H1 (cell line): ENCODE results near the gene APBB3. TPM values are rescaled to one million over a fixed set of nuclear protein-coding genes. Genes with fewer than 3 reads are reported as not detected.

Source experiments
- CTCF ChIA-PET: fragments of 300-600 bp; sonication (Branson Sonifier 250); formaldehyde crosslinking; loops from one replicate; lab custom pipeline; 2021; ENCODE audit not compliant: partially characterized antibody; lab: Charles Lee
- POLR2A ChIA-PET: fragments of 300-600 bp; sonication (Branson Sonifier 250); formaldehyde crosslinking; loops from one replicate; lab custom pipeline; 2021; ENCODE audit warnings: inconsistent platforms; ENCODE audit not compliant: partially characterized antibody; lab: Charles Lee
- DNase-seq, 2 experiments: peaks; one replicate each; pipeline versions ENCODE4 v3.0.0 to v3.0.0-alpha.2; 2010 to 2022; ENCODE audit warnings: low spot score in 2 of 2, low read depth in 1 of 2, mixed read lengths in 1 of 2
- FAIRE-seq: peaks from 2 replicates; lab custom pipeline; 2011; peaks lifted over from hg19 to GRCh38; lab: Jason Lieb, UNC
- H2AFZ ChIP-seq: 2 replicates; pipeline ENCODE4 v1.8.1; 2012; ENCODE audit warnings: low read length, inconsistent platforms
- H2AK5ac ChIP-seq: 2 replicates; pipeline ENCODE4 v1.6.1; 2013; ENCODE audit warnings: low read depth, low read length
- H2BK120ac ChIP-seq: replicated peaks from 2 replicates; pipeline ENCODE3; 2013; ENCODE audit warnings: low read depth, low read length, inconsistent platforms
- H2BK12ac ChIP-seq: 2 replicates; pipeline ENCODE4 v1.6.1; 2013; ENCODE audit warnings: low read depth, low read length
- H2BK15ac ChIP-seq: 2 replicates; pipeline ENCODE4 v1.6.1; 2013; ENCODE audit warnings: low read length
- H2BK20ac ChIP-seq: 2 replicates; pipeline ENCODE4 v1.6.1; 2013; ENCODE audit warnings: low read length
- H2BK5ac ChIP-seq: 2 replicates; pipeline ENCODE4 v1.6.1; 2013; ENCODE audit warnings: low read depth, low read length
- H3K14ac ChIP-seq: 2 replicates; pipeline ENCODE4 v1.6.1; 2013; ENCODE audit warnings: inconsistent platforms; ENCODE audit not compliant: insufficient read length
- H3K18ac ChIP-seq: 2 replicates; pipeline ENCODE4 v1.6.1; 2013; ENCODE audit warnings: low read length; ENCODE audit errors: extremely low read depth
- H3K23ac ChIP-seq: 2 replicates; pipeline ENCODE4 v1.6.1; 2013; ENCODE audit warnings: inconsistent platforms; ENCODE audit not compliant: insufficient read length
- H3K23me2 ChIP-seq: 2 replicates; pipeline ENCODE4 v1.6.1; 2013; ENCODE audit warnings: low read depth, low read length
- H3K27ac ChIP-seq: 2 replicates; pipeline ENCODE4 v1.6.1; 2011; ENCODE audit warnings: low read depth, low read length, inconsistent platforms
- H3K27me3 ChIP-seq, 4 experiments: replicated peaks in 1 of 4; 1 replicate in 1 of 4; 2 replicates in 3 of 4; pipeline versions ENCODE4 v1.6.1 to v1.8.1; 2011 to 2013; ENCODE audit warnings: low read length in 3 of 4, mild to moderate bottlenecking in 3 of 4, inconsistent platforms in 2 of 4, mixed read lengths in 2 of 4, moderate library complexity in 1 of 4; ENCODE audit not compliant: control insufficient read depth in 3 of 4, insufficient read depth in 3 of 4; ENCODE audit errors: extremely low read depth in 1 of 4
- H3K36me3 ChIP-seq, 4 experiments: 2 replicates each; pipeline versions ENCODE4 v1.6.1 to v1.8.1; 2011 to 2013; ENCODE audit warnings: mild to moderate bottlenecking in 4 of 4, low read length in 3 of 4, moderate library complexity in 2 of 4, control low read depth in 1 of 4, inconsistent platforms in 1 of 4; ENCODE audit not compliant: insufficient read depth in 4 of 4, control insufficient read depth in 2 of 4
- H3K4ac ChIP-seq: replicated peaks from 2 replicates; pipeline ENCODE3; 2013; ENCODE audit warnings: low read length, low read depth, mixed read lengths, inconsistent platforms; ENCODE audit not compliant: insufficient read length
- H3K4me1 ChIP-seq, 4 experiments: replicated peaks in 1 of 4; 1 replicate in 1 of 4; 2 replicates in 3 of 4; pipeline versions ENCODE4 v1.6.1 to v1.8.1; 2011 to 2013; ENCODE audit warnings: low read length in 3 of 4, inconsistent platforms in 2 of 4, mixed read lengths in 1 of 4; ENCODE audit not compliant: insufficient read depth in 4 of 4, control insufficient read depth in 3 of 4
- H3K4me2 ChIP-seq, 2 experiments: 2 replicates each; pipeline versions ENCODE4 v1.6.1 to v1.8.1; 2011 to 2013; ENCODE audit warnings: low read depth in 2 of 2, low read length in 2 of 2, control low read depth in 1 of 2, inconsistent platforms in 1 of 2, mild to moderate bottlenecking in 1 of 2; ENCODE audit not compliant: insufficient read depth in 1 of 2
- H3K4me3 ChIP-seq, 4 experiments: fragments of 200-600, 300-600 bp in 1 of 4; sonication (generic), shearing (Covaris generic), sonication (Bioruptor Twin) in 1 of 4; 2 replicates each; pipeline versions ENCODE4 v1.5.1 to v1.8.1; 2011 to 2016; ENCODE audit warnings: low read length in 4 of 4, low read depth in 3 of 4, control low read depth in 2 of 4, inconsistent platforms in 2 of 4, mild to moderate bottlenecking in 2 of 4, mixed read lengths in 1 of 4, moderate library complexity in 1 of 4; ENCODE audit not compliant: insufficient read depth in 2 of 4; ENCODE audit errors: extremely low read depth in 1 of 4
- H3K56ac ChIP-seq: replicated peaks from 2 replicates; pipeline ENCODE3; 2013; ENCODE audit warnings: low read depth, mild to moderate bottlenecking, mixed read lengths, low read length, inconsistent platforms; ENCODE audit not compliant: insufficient read length
- H3K79me1 ChIP-seq: 2 replicates; pipeline ENCODE4 v1.6.1; 2013; ENCODE audit warnings: low read depth, low read length, control low read depth
- H3K79me2 ChIP-seq, 2 experiments: 2 replicates each; pipeline versions ENCODE4 v1.6.1 to v1.8.1; 2012 to 2013; ENCODE audit warnings: low read length in 2 of 2, mild to moderate bottlenecking in 2 of 2, inconsistent platforms in 1 of 2; ENCODE audit not compliant: insufficient read depth in 2 of 2, control insufficient read depth in 1 of 2
- H3K9ac ChIP-seq, 4 experiments: replicated peaks in 1 of 4; 1 replicate in 1 of 4; 2 replicates in 3 of 4; pipeline versions ENCODE4 v1.6.1 to v1.8.1; 2011 to 2013; ENCODE audit warnings: low read depth in 3 of 4, low read length in 3 of 4, control low read depth in 2 of 4, mild to moderate bottlenecking in 2 of 4, moderate library complexity in 2 of 4, inconsistent platforms in 1 of 4; ENCODE audit errors: extremely low read depth in 1 of 4
- H3K9me3 ChIP-seq, 2 experiments: 2 replicates each; pipeline versions ENCODE4 v1.6.1 to v1.8.1; 2012 to 2013; ENCODE audit warnings: mild to moderate bottlenecking in 2 of 2, moderate library complexity in 2 of 2, control low read depth in 1 of 2, inconsistent platforms in 1 of 2, low read depth in 1 of 2, low read length in 1 of 2, mixed read lengths in 1 of 2; ENCODE audit not compliant: insufficient read depth in 2 of 2
- H4K20me1 ChIP-seq, 2 experiments: replicated peaks in 1 of 2; 2 replicates each; pipeline versions ENCODE3 to v1.8.1; 2011 to 2013; ENCODE audit warnings: inconsistent platforms in 2 of 2, low read length in 2 of 2, mild to moderate bottlenecking in 1 of 2; ENCODE audit not compliant: insufficient read depth in 2 of 2, control insufficient read depth in 1 of 2
- H4K5ac ChIP-seq: 2 replicates; pipeline ENCODE4 v1.6.1; 2013; ENCODE audit warnings: low read length, low read depth, mixed read lengths, inconsistent platforms; ENCODE audit not compliant: insufficient read length
- H4K8ac ChIP-seq: 2 replicates; pipeline ENCODE4 v1.8.0; 2013; ENCODE audit warnings: mild to moderate bottlenecking, moderate library complexity, low read length, inconsistent platforms; ENCODE audit not compliant: insufficient read depth; ENCODE audit errors: extremely low read depth
- H4K91ac ChIP-seq: replicated peaks from 2 replicates; pipeline ENCODE3; 2013; ENCODE audit warnings: low read length, mixed read lengths, inconsistent platforms; ENCODE audit not compliant: insufficient read length
- BRCA1 ChIP-seq: IDR thresholded peaks from 2 replicates; pipeline ENCODE4 v1.6.1; 2012; ENCODE audit warnings: low read depth, low read length, improper control_type of control experiment
- EGR1 ChIP-seq: IDR thresholded peaks from 2 replicates; pipeline ENCODE4 v1.6.1; 2011; ENCODE audit warnings: low read depth, low read length, borderline replicate concordance
- HDAC6 ChIP-seq: IDR thresholded peaks from one replicate; pipeline ENCODE4 v1.7.1; 2012; ENCODE audit warnings: low read depth, mild to moderate bottlenecking, inconsistent platforms, low read length, moderate library complexity
- JUN ChIP-seq: IDR thresholded peaks from 2 replicates; pipeline ENCODE4 v1.6.1; 2011; ENCODE audit warnings: low read depth, mild to moderate bottlenecking, improper control_type of control experiment, low read length
- NANOG ChIP-seq: IDR thresholded peaks from 2 replicates; pipeline ENCODE4 v1.6.1; 2011; ENCODE audit warnings: low read length, low read depth, mild to moderate bottlenecking, inconsistent platforms; ENCODE audit not compliant: insufficient read depth, poor library complexity, severe bottlenecking
- POLR2A ChIP-seq, 2 experiments: IDR thresholded peaks; 1 replicate in 1 of 2; 2 replicates in 1 of 2; pipeline ENCODE4 v1.6.1; 2011; ENCODE audit warnings: low read depth in 2 of 2, low read length in 2 of 2, mild to moderate bottlenecking in 2 of 2; ENCODE audit errors: control extremely low read depth in 1 of 2
- SIN3A ChIP-seq, 2 experiments: IDR thresholded peaks in 1 of 2; conservative IDR thresholded peaks in 1 of 2; 2 replicates each; pipeline ENCODE4 v1.6.1; 2011 to 2012; ENCODE audit warnings: low read length in 2 of 2, improper control_type of control experiment in 1 of 2, low read depth in 1 of 2, mild to moderate bottlenecking in 1 of 2
- SP1 ChIP-seq: IDR thresholded peaks from 2 replicates; pipeline ENCODE4 v1.6.1; 2011; ENCODE audit warnings: low read depth, low read length
- SRF ChIP-seq: IDR thresholded peaks from 2 replicates; pipeline ENCODE4 v1.6.1; 2011; ENCODE audit warnings: mild to moderate bottlenecking, low read depth, low read length, moderate library complexity
- TEAD4 ChIP-seq: IDR thresholded peaks from 2 replicates; pipeline ENCODE4 v1.6.1; 2012; ENCODE audit warnings: low read depth, low read length, inconsistent platforms, mixed read lengths
- WGBS, 2 experiments: shearing (Covaris generic) in 1 of 2; methylation state at CpG; one replicate each; pipeline versions ENCODE4 v1.1.6 to v1.1.7; 2013 to 2015; ENCODE audit warnings: low lambda C conversion rate in 2 of 2, mixed read lengths in 2 of 2, inconsistent platforms in 1 of 2, low coverage in 1 of 2, missing lambda C conversion rate in 1 of 2; ENCODE audit not compliant: insufficient replicate concordance in 2 of 2, insufficient coverage in 1 of 2, insufficient read length in 1 of 2; ENCODE audit errors: extremely low coverage in 1 of 2, missing lambda C conversion rate in 1 of 2; 5-methylcytosine and 5-hydroxymethylcytosine counted together
- polyA plus RNA-seq, 7 experiments: library from polyadenylated mRNA; depleted of rRNA in 3 of 7; stranded (reverse) in 5 of 7; unstranded in 2 of 7; fragments of >200 nt in 5 of 7; fragments of 200-250 nt in 2 of 7; gene quantifications; 1 replicate in 5 of 7; 2 replicates in 1 of 7; 4 replicates in 1 of 7; pipeline versions ENCODE4 v1.2.1 to v1.2.3, GENCODE V29; 2011 to 2013; ENCODE audit warnings: missing spikeins in 2 of 7, mixed read lengths in 2 of 7
- total RNA-seq: library from RNA; stranded (reverse); fragmentation: NEBNext Ultra II Directional; extraction: Animal tissue kit (Norgen Biotek cat#: 25700); gene quantifications from 2 replicates; pipeline ENCODE4 v1.2.1, GENCODE V29; 2021

The APBB3 gene
- total and polyA plus RNA-seq, 2 of the 8 experiments (the other 6 are each of a cell fraction or from before 2014, with no cell fraction given) = 16.0 to 21.9 TPM

GRCh38 chr5:140547508-140548299 lies 16.7 kb downstream of the APBB3 start, which contains the start of gene EIF4EBP3:
Gene EIF4EBP3, plus strand, starts transcription at chr5:140547662. Its CDS starts 76 bp downstream, at chr5:140547738.
- Histone ChIP-seq H2BK20ac (no peak within 1 kb of the TSS), H3K9ac (peak within 1 kb of the TSS in 3 of 4 experiments; percentile 66 to 75 (median 74); a peak in 6 of 7 replicates), H4K8ac (peak within 1 kb of the TSS; percentile 94), H3K23ac (no peak within 1 kb of the TSS), H2BK12ac (peak within 1 kb of the TSS; percentile 3; the same call in 1 of the 2 replicates), H3K4ac (peak within 1 kb of the TSS; percentile 59), H3K36me3 (peaks cover 13 to 37% (median 30%) of the 10 kb centered on the region in 4 experiments), H3K4me1 (peaks cover 0 to 18% (median 6%) of the 10 kb centered on the region in 4 experiments; a peak in 4 of 7 replicates), H3K27ac (peak within 1 kb of the TSS; percentile 73), H4K91ac (peak within 1 kb of the TSS; percentile 49), H3K79me2 (no peaks in the 10 kb centered on the region), H2BK120ac (no peak within 1 kb of the TSS), H2BK5ac (peak within 1 kb of the TSS; percentile 38), H3K27me3 (no peaks in the 10 kb centered on the region), H3K56ac (peak within 1 kb of the TSS; percentile 17), H3K18ac (peak within 1 kb of the TSS; percentile 68), H3K23me2 (peaks cover 6% of the 10 kb centered on the region), H3K4me2 (peak within 1 kb of the TSS; percentile 71 to 94), H2AK5ac (no peak within 1 kb of the TSS; the same call in 1 of the 2 replicates), H3K14ac (no peak within 1 kb of the TSS), H2BK15ac (no peak within 1 kb of the TSS), H3K9me3 (no peaks in the 10 kb centered on the region), H3K4me3 (peak within 1 kb of the TSS; percentile 34 to 66 (median 44)), H4K20me1 (peaks cover 0 to 3% of the 10 kb centered on the region in 2 experiments), H4K5ac (peak within 1 kb of the TSS; percentile 51), H3K79me1 (no peaks in the 10 kb centered on the region; the same call in 1 of the 2 replicates), H2AFZ (peak within 1 kb of the TSS; percentile 14; the same call in 1 of the 2 replicates)
- ChIA-PET CTCF (interaction anchor here (0.6 to 3.1 kb wide), 25 partner anchors 9 to 310 kb away, joined by 3 to 19 read pairs (median 4); partner anchors contain the start of genes HARS1, HARS2, SLC35A4 and SRA1), POLR2A (interaction anchor here (0.7 to 14.4 kb wide), 25 partner anchors 12 to 203 kb away, joined by 3 to 191 read pairs (median 5); partner anchors contain the start of genes APBB3, DND1, HARS1 and HARS2)
- 6% methylated on average over 45 of the region's 52 CpGs; no CpG with 5 or more reads in 1 of the 2 experiments for WGBS, 2 experiments
- DNase-seq = peak; percentile 91 to 95
- FAIRE-seq = peak; percentile 36
- TF ChIP-seq HDAC6 (no peak), SP1 (peak; percentile 55; the same call in 1 of the 2 replicates), EGR1 (no peak), SRF (no peak), NANOG (no peak), TEAD4 (no peak), BRCA1 (no peak), SIN3A (conservative IDR thresholded peaks at IDR 0.05 in 1 of 2, IDR thresholded peaks at IDR 0.05 in 1 of 2; ENCODE audit: low read depth in 1 of 2, low read length in 2 of 2) (peak in 1 of 2 experiments; percentile 93; a peak in 2 of 4 replicates), JUN (no peak; the same call in 1 of the 2 replicates), POLR2A (IDR thresholded peaks at IDR 0.05; ENCODE audit: control extremely low read depth in 1 of 2, low read depth in 2 of 2, low read length in 2 of 2) (peak; percentile 72 to 83)
